H1 (cell line): ENCODE data around the gene MTX3. TPM values are rescaled to one million over a fixed set of nuclear protein-coding genes. Genes with fewer than 3 reads are reported as not detected.

Experiments used
- CBX5 ChIP-seq: fragments of 300-800, 300-1000 bp; sonication (generic); IDR thresholded peaks from 2 replicates; pipeline ENCODE4 v1.7.1; 2016; ENCODE audit warnings: antibody characterized with exemption, low read length, low read depth
- CHD7 ChIP-seq: fragments of 300-600 bp; sonication (generic); IDR thresholded peaks from 2 replicates; pipeline ENCODE4 v1.7.1; 2012; ENCODE audit warnings: low read length, moderate library complexity, mild to moderate bottlenecking, inconsistent platforms; ENCODE audit not compliant: insufficient replicate concordance
- polyA plus RNA-seq, 7 experiments: library from polyadenylated mRNA; depleted of rRNA in 3 of 7; stranded (reverse) in 5 of 7; unstranded in 2 of 7; fragments of >200 nt in 5 of 7; fragments of 200-250 nt in 2 of 7; gene quantifications; 1 replicate in 5 of 7; 2 replicates in 1 of 7; 4 replicates in 1 of 7; pipeline versions ENCODE4 v1.2.1 to v1.2.3, GENCODE V29; 2011 to 2013; ENCODE audit warnings: missing spikeins in 2 of 7, mixed read lengths in 2 of 7
- total RNA-seq: library from RNA; stranded (reverse); fragmentation: NEBNext Ultra II Directional; extraction: Animal tissue kit (Norgen Biotek cat#: 25700); gene quantifications from 2 replicates; pipeline ENCODE4 v1.2.1, GENCODE V29; 2021

The MTX3 gene
- total and polyA plus RNA-seq, 2 of the 8 experiments (the other 6 are each of a cell fraction or from before 2014, with no cell fraction given) = 9.4 to 28.8 TPM

GRCh38 chr5:79990205-79990597 is 861 bp downstream of the MTX3 start (continued):
- TF ChIP-seq CHD7 (no peak), CBX5 (no peak)
- TF ChIP-seq, all 59 proteins: peak for 0
